Lower leg skin (tissue), 3 donors: Measurements from ENCODE around the gene ANKRD61.

Experiments used
- POLR2A ChIP-seq, 2 donors: fragments of 450-650 bp; IDR thresholded peaks; one replicate each; pipeline ENCODE4 v1.6.1; 2016 to 2017; ENCODE audit warnings: antibody characterized with exemption in 2 of 2, mild to moderate bottlenecking in 1 of 2, moderate library complexity in 1 of 2
- TF ChIP-seq, protein P1 (sequence below), 3 donors: fragments of 450-650 bp; IDR thresholded peaks; one replicate each; pipeline ENCODE4 v1.5.1; 2016; ENCODE audit warnings: antibody characterized with exemption in 3 of 3, mild to moderate bottlenecking in 3 of 3, moderate library complexity in 2 of 3

- TF ChIP-seq, protein P1, sequence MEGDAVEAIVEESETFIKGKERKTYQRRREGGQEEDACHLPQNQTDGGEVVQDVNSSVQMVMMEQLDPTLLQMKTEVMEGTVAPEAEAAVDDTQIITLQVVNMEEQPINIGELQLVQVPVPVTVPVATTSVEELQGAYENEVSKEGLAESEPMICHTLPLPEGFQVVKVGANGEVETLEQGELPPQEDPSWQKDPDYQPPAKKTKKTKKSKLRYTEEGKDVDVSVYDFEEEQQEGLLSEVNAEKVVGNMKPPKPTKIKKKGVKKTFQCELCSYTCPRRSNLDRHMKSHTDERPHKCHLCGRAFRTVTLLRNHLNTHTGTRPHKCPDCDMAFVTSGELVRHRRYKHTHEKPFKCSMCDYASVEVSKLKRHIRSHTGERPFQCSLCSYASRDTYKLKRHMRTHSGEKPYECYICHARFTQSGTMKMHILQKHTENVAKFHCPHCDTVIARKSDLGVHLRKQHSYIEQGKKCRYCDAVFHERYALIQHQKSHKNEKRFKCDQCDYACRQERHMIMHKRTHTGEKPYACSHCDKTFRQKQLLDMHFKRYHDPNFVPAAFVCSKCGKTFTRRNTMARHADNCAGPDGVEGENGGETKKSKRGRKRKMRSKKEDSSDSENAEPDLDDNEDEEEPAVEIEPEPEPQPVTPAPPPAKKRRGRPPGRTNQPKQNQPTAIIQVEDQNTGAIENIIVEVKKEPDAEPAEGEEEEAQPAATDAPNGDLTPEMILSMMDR (IDR thresholded peaks at IDR 0.05), result no peak
- no peak for TF ChIP-seq POLR2A (IDR thresholded peaks at IDR 0.05)
These were observed 18.6 kb downstream of the ANKRD61 start for GRCh38 chr7:6049780-6050179.
